HepG2 (cell line): ENCODE measurements around the gene SULT4A1. TPM values are rescaled to one million over a fixed set of nuclear protein-coding genes. Genes with fewer than 3 reads are reported as not detected.

ENCODE experiments used
- ATAC-seq: fragments of 200-7000 bp; cut with Tn5 transposase; 3 replicates; pipeline ENCODE4 v1.9.1; 2020; ENCODE audit warnings: mild to moderate bottlenecking, moderate library complexity
- BruUV-seq: library from RNA; stranded (reverse); fragments of 400-500 nt; replicated peaks from 2 replicates; lab custom pipeline; 2021; lab: Mats Ljungman, UMichigan
- CTCF ChIA-PET: fragments of 300-600 bp; formaldehyde crosslinking; extraction: SDS; loops from one replicate; lab custom pipeline; 2021; ENCODE audit warnings: low total read pairs, inconsistent platforms, low intra/inter-chr PET ratio; lab: Yijun Ruan, JAX
- POLR2A ChIA-PET: fragments of 350-600 bp; sonication (Branson Sonifier 250); formaldehyde crosslinking; loops from one replicate; lab custom pipeline; 2020; ENCODE audit warnings: antibody characterized with exemption, inconsistent platforms; lab: Yijun Ruan, JAX
- DNase-seq: peaks from one replicate; pipeline ENCODE4 v3.0.0-alpha.2; 2015; ENCODE audit warnings: low spot score
- FAIRE-seq: peaks from 3 replicates; lab custom pipeline; 2011; peaks lifted over from hg19 to GRCh38; lab: Jason Lieb, UNC
- H2AFZ ChIP-seq: one replicate; pipeline ENCODE4 v1.6.1; 2011; ENCODE audit warnings: low read length, inconsistent platforms
- H3K27ac ChIP-seq: fragments of 300-600 bp; 3 replicates; pipeline ENCODE4 v1.8.0; 2011; ENCODE audit warnings: mixed run types, mild to moderate bottlenecking, mixed read lengths, low read length, inconsistent platforms; ENCODE audit not compliant: insufficient read depth; ENCODE audit errors: extremely low read length
- H3K27me3 ChIP-seq, 2 experiments: fragments of 200-600 bp in 1 of 2; 2 replicates in 1 of 2; 3 replicates in 1 of 2; pipeline versions ENCODE4 v1.6.0 to v1.8.0; 2011; ENCODE audit warnings: low read length in 2 of 2, mild to moderate bottlenecking in 2 of 2, moderate library complexity in 2 of 2, inconsistent platforms in 1 of 2; ENCODE audit not compliant: insufficient read depth in 2 of 2, control insufficient read depth in 1 of 2
- H3K36me3 ChIP-seq, 2 experiments: fragments of 200-600 bp in 1 of 2; replicated peaks in 1 of 2; 2 replicates in 1 of 2; 3 replicates in 1 of 2; pipeline versions ENCODE4 v1.5.1 to v1.8.0; 2011; ENCODE audit warnings: low read length in 2 of 2, inconsistent platforms in 1 of 2; ENCODE audit not compliant: insufficient read depth in 2 of 2, control insufficient read depth in 1 of 2
- H3K4me1 ChIP-seq: 2 replicates; pipeline ENCODE4 v1.5.1; 2012; ENCODE audit warnings: low read length, inconsistent platforms; ENCODE audit not compliant: insufficient read depth
- H3K4me2 ChIP-seq: 2 replicates; pipeline ENCODE4 v1.6.0; 2011; ENCODE audit warnings: low read depth, low read length, inconsistent platforms
- H3K4me3 ChIP-seq, 3 experiments: fragments of 200-600 bp in 1 of 3; sonication (generic), shearing (Covaris generic) in 1 of 3; replicated peaks in 1 of 3; 2 replicates each; pipeline ENCODE4 v1.5.1; 2011 to 2016; ENCODE audit warnings: low read length in 3 of 3, inconsistent platforms in 2 of 3, low read depth in 2 of 3, mild to moderate bottlenecking in 2 of 3, control low read depth in 1 of 3, mixed read lengths in 1 of 3; ENCODE audit not compliant: insufficient read depth in 1 of 3
- H3K79me2 ChIP-seq: one replicate; pipeline ENCODE4 v1.6.1; 2011; ENCODE audit warnings: low read length, inconsistent platforms; ENCODE audit not compliant: insufficient read depth
- H3K9ac ChIP-seq: 2 replicates; pipeline ENCODE4 v1.6.0; 2011; ENCODE audit warnings: mild to moderate bottlenecking, low read depth, low read length, inconsistent platforms; ENCODE audit not compliant: insufficient read depth
- H3K9me3 ChIP-seq: 2 replicates; pipeline ENCODE4 v1.5.1; 2012; ENCODE audit warnings: mild to moderate bottlenecking, low read length
- H4K20me1 ChIP-seq: 2 replicates; pipeline ENCODE4 v1.6.0; 2011; ENCODE audit warnings: inconsistent platforms, mild to moderate bottlenecking, low read length, moderate library complexity; ENCODE audit not compliant: insufficient read depth
- ZFP91 ChIP-seq: sonication (generic); formaldehyde crosslinking; IDR thresholded peaks from 2 replicates; pipeline ENCODE4 v1.9.0; 2022; ENCODE audit warnings: missing genetic modification reagents, mild to moderate bottlenecking, borderline replicate concordance
- WGBS: methylation state at CpG from one replicate; pipeline ENCODE4 v1.1.6; 2017; ENCODE audit warnings: low lambda C conversion rate; 5-methylcytosine and 5-hydroxymethylcytosine counted together
- in situ Hi-C: cut with HindIII; loops from 2 replicates; pipeline ENCODE4 v1.10.0; 2017; ENCODE audit warnings: low pct_unique_long_range_greater_than_20kb; ENCODE audit not compliant: extremely low pct_ligation_motif_present
- intact Hi-C: fragments of 100-400 bp; cut with micrococcal nuclease; formaldehyde crosslinking; loops from one replicate; pipeline ENCODE4 v1.10.0; 2022; ENCODE audit not compliant: unreplicated experiment
- polyA plus RNA-seq, 8 experiments: library from polyadenylated mRNA; depleted of rRNA in 3 of 8; stranded (reverse) in 7 of 8; unstranded in 1 of 8; fragments of >200 nt; fragmentation: Illumina TruSeq in 4 of 8; extraction: Trizol in 4 of 8; gene quantifications; 2 replicates each; pipeline versions ENCODE4 v1.2.1 to v1.2.3, GENCODE V29; 2011 to 2016; ENCODE audit warnings: low read depth in 4 of 8, missing spikeins in 1 of 8, mixed read lengths in 1 of 8; ENCODE audit not compliant: insufficient read depth in 1 of 8
- total RNA-seq, 5 experiments: library from RNA; depleted of rRNA; stranded (reverse); fragments of >200 nt; fragmentation: Illumina TruSeq; extraction: Trizol; gene quantifications; 2 replicates each; pipeline ENCODE4 v1.2.3, GENCODE V29; 2016; ENCODE audit warnings: low read depth in 1 of 5
- TF ChIP-seq, protein P1 (sequence below): sonication (generic); formaldehyde crosslinking; IDR thresholded peaks from 2 replicates; pipeline ENCODE4 v1.9.0; 2021; ENCODE audit warnings: missing genetic modification reagents, borderline replicate concordance

Gene SULT4A1
- total and polyA plus RNA-seq, 2 of the 13 experiments (the other 11 are each of a cell fraction or from before 2014, with no cell fraction given) = not detected

- no peaks in the 10 kb centered on the region for H3K79me2 ChIP-seq
- H2AFZ ChIP-seq = no peak overlapping the region
- no peaks in the 10 kb centered on the region for H3K9me3 ChIP-seq
- in situ Hi-C loops = loop anchor here (25.0 kb wide), 1 partner anchor 746 kb away; no protein-coding TSS in a partner anchor
- no peak overlapping the region for H3K9ac ChIP-seq
- no peak for FAIRE-seq
- BruUV-seq = no TSS peak
- ChIA-PET POLR2A (no interaction called here), CTCF (no interaction called here)
- H3K4me3 ChIP-seq = no peak overlapping the region
- no peak overlapping the region for H3K27ac ChIP-seq
- no peak overlapping the region for H3K4me2 ChIP-seq
- peaks cover 4% of the 10 kb centered on the region; the same call in 1 of the 2 replicates for H4K20me1 ChIP-seq
- 23% methylated on average over 5 of the region's 24 CpGs for WGBS
- no peak for DNase-seq
- intact Hi-C loops = no loop called here
- no peak for ATAC-seq
- TF ChIP-seq, protein P1, sequence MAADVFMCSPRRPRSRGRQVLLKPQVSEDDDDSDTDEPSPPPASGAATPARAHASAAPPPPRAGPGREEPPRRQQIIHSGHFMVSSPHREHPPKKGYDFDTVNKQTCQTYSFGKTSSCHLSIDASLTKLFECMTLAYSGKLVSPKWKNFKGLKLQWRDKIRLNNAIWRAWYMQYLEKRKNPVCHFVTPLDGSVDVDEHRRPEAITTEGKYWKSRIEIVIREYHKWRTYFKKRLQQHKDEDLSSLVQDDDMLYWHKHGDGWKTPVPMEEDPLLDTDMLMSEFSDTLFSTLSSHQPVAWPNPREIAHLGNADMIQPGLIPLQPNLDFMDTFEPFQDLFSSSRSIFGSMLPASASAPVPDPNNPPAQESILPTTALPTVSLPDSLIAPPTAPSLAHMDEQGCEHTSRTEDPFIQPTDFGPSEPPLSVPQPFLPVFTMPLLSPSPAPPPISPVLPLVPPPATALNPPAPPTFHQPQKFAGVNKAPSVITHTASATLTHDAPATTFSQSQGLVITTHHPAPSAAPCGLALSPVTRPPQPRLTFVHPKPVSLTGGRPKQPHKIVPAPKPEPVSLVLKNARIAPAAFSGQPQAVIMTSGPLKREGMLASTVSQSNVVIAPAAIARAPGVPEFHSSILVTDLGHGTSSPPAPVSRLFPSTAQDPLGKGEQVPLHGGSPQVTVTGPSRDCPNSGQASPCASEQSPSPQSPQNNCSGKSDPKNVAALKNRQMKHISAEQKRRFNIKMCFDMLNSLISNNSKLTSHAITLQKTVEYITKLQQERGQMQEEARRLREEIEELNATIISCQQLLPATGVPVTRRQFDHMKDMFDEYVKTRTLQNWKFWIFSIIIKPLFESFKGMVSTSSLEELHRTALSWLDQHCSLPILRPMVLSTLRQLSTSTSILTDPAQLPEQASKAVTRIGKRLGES (CRISPR knock-in tag) = no peak
- no peak for TF ChIP-seq ZFP91 (CRISPR knock-in tag)
- no peaks in the 10 kb centered on the region for H3K4me1 ChIP-seq
- H3K36me3 ChIP-seq = no peaks in the 10 kb centered on the region
- H3K27me3 ChIP-seq = peaks cover 12 to 44% of the 10 kb centered on the region in 2 experiments; a peak in 4 of 5 replicates
These were observed 28.6 kb upstream of the SULT4A1 start for GRCh38 chr22:43890901-43891331.
